IPS DF 6.9 (cell line): ENCODE measurements around the gene AHSG.

Source experiments
- DNase-seq: peaks from one replicate; pipeline ENCODE4 v3.0.0-alpha.2; 2013; ENCODE audit warnings: low read depth, low spot score
- H3K27ac ChIP-seq: one replicate; pipeline ENCODE4 v1.5.1; 2013; ENCODE audit warnings: low read length, control low read depth
- H3K27me3 ChIP-seq: 2 replicates; pipeline ENCODE4 v1.6.1; 2013; ENCODE audit warnings: mild to moderate bottlenecking, low read length; ENCODE audit not compliant: control insufficient read depth, insufficient read depth
- H3K36me3 ChIP-seq: 2 replicates; pipeline ENCODE4 v1.6.1; 2013; ENCODE audit warnings: low read length; ENCODE audit not compliant: control insufficient read depth, insufficient read depth
- H3K4me1 ChIP-seq: 2 replicates; pipeline ENCODE4 v1.6.1; 2013; ENCODE audit warnings: low read length; ENCODE audit not compliant: control insufficient read depth, insufficient read depth
- H3K4me3 ChIP-seq: 2 replicates; pipeline ENCODE4 v1.5.1; 2013; ENCODE audit warnings: mild to moderate bottlenecking, low read length
- H3K9me3 ChIP-seq: 2 replicates; pipeline ENCODE4 v1.6.1; 2013; ENCODE audit warnings: low read length, inconsistent platforms; ENCODE audit not compliant: control insufficient read depth, insufficient read depth
- WGBS: extraction: QIAGEN DNeasy Blood & Tissue Kit; methylation state at CpG from one replicate; pipeline ENCODE4 v1.1.7; 2013; ENCODE audit warnings: mixed read lengths, missing lambda C conversion rate; ENCODE audit not compliant: insufficient read length, insufficient coverage; 5-methylcytosine and 5-hydroxymethylcytosine counted together

Gene AHSG

DNA sequence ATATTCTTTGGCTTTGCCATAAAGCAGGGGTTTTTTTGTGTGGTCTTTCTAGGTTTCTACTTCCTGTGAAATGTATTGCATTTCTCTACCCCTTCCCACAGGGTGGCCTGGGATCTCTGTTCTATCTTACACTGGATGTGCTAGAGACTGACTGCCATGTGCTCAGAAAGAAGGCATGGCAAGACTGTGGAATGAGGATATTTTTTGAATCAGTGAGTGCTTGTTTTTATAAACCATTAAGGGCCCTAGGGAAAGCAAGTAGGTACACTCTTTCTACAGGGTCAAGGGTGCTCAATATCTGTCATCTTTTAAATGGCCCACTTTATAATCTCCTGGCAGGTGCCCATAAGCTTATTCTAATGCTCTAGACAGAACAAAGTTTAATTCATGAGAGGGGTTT lies 28.1 kb downstream of the AHSG start:
- Histone ChIP-seq H3K36me3 (no peaks in the 10 kb centered on the region), H3K4me3 (no peak overlapping the region), H3K4me1 (0 out of 2 replicates have a peak, but pooled peaks cover 2% of the 10 kb centered on the region), H3K9me3 (no peaks in the 10 kb centered on the region), H3K27ac (no peak overlapping the region), H3K27me3 (no peaks in the 10 kb centered on the region)
- DNase-seq = no peak

DNA sequence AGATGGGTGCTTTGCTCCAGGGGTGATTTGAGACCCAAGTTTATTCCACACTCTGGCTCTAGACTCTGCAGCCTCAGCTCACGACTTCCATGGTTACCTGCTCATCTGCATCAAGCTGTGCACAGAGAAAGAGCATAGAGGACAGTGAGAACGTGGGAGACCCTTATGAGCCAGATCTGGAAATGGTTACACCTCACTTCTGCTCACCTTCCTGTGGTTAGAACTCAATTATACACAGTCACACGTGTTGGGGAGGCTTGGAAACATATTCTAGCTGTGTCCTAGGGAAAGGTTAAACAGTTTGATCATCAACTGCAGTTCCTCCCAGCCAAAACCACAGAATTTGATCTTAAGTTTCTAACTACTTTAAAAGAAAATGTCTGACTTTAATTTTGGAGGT lies 29.2 kb downstream of the AHSG start:
- no CpG with 5 or more reads among the region's 3 CpGs for WGBS
- no peaks in the 10 kb centered on the region for H3K36me3 ChIP-seq
- no peak overlapping the region for H3K27ac ChIP-seq
- DNase-seq = no peak
- no peak overlapping the region for H3K4me3 ChIP-seq
- no peaks in the 10 kb centered on the region for H3K9me3 ChIP-seq
- H3K27me3 ChIP-seq = no peaks in the 10 kb centered on the region
- H3K4me1 ChIP-seq = 0 out of 2 replicates have a peak, but pooled peaks cover 2% of the 10 kb centered on the region

- Histone ChIP-seq H3K27me3 (no peaks in the 10 kb centered on the region), H3K27ac (no peak overlapping the region), H3K36me3 (no peaks in the 10 kb centered on the region), H3K4me1 (0 out of 2 replicates have a peak, but pooled peaks cover 2% of the 10 kb centered on the region), H3K9me3 (no peaks in the 10 kb centered on the region), H3K4me3 (no peak overlapping the region)
- DNase-seq = no peak
- no CpG with 5 or more reads among the region's 1 CpG for WGBS
These were observed 30.6 kb downstream of the AHSG start for GRCh38 chr3:186643493-186643892.

- Histone ChIP-seq H3K4me3 (no peak overlapping the region), H3K27me3 (no peaks in the 10 kb centered on the region), H3K4me1 (0 out of 2 replicates have a peak, but pooled peaks cover 2% of the 10 kb centered on the region), H3K36me3 (no peaks in the 10 kb centered on the region), H3K27ac (no peak overlapping the region), H3K9me3 (no peaks in the 10 kb centered on the region)
- no CpG with 5 or more reads among the region's 3 CpGs for WGBS
- DNase-seq = no peak
These were observed 31.8 kb downstream of the AHSG start for GRCh38 chr3:186644683-186645082.

- no CpG with 5 or more reads among the region's 4 CpGs for WGBS
These were observed 33.2 kb downstream of the AHSG start for GRCh38 chr3:186646106-186646505.

GRCh38 chr3:186646841-186647240 lies 34.0 kb downstream of the AHSG start:
- Histone ChIP-seq H3K27ac (no peak overlapping the region), H3K9me3 (no peaks in the 10 kb centered on the region), H3K4me3 (no peak overlapping the region), H3K27me3 (no peaks in the 10 kb centered on the region), H3K4me1 (no peaks in the 10 kb centered on the region), H3K36me3 (no peaks in the 10 kb centered on the region)
- WGBS = no CpG with 5 or more reads among the region's 1 CpG
- DNase-seq = no peak

More at GRCh38 chr3:186646106-186646505, 33.2 kb downstream of the AHSG start:
- Histone ChIP-seq H3K9me3 (no peaks in the 10 kb centered on the region), H3K27ac (no peak overlapping the region), H3K27me3 (no peaks in the 10 kb centered on the region), H3K36me3 (no peaks in the 10 kb centered on the region), H3K4me3 (no peak overlapping the region), H3K4me1 (no peaks in the 10 kb centered on the region)
- DNase-seq = no peak

DNA sequence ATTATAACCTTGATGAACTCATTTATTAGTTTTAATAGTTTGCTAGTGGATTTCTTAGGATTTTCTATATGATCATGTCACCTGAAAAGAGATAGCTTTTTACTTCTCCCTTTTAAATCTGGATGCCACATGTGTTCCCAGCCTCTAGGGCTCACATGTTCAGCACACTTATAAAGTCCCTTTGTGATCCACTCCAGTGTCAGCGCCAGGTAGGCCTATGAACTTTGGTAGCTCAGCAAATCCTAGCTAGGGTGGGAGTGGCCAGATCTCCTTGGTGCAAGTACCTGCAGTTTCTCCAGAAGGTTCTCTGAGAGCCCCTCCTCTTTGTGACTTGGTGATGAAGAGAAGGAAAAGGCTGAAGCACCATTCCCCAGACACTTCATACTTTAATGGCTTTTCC lies 36.0 kb downstream of the AHSG start:
- H3K27ac ChIP-seq = no peak overlapping the region
- H3K27me3 ChIP-seq = no peaks in the 10 kb centered on the region
- H3K36me3 ChIP-seq = no peaks in the 10 kb centered on the region
- no peak for DNase-seq
- no peaks in the 10 kb centered on the region for H3K4me1 ChIP-seq
- H3K9me3 ChIP-seq = no peaks in the 10 kb centered on the region
- H3K4me3 ChIP-seq = no peak overlapping the region
- no CpG with 5 or more reads among the region's 1 CpG for WGBS

DNA sequence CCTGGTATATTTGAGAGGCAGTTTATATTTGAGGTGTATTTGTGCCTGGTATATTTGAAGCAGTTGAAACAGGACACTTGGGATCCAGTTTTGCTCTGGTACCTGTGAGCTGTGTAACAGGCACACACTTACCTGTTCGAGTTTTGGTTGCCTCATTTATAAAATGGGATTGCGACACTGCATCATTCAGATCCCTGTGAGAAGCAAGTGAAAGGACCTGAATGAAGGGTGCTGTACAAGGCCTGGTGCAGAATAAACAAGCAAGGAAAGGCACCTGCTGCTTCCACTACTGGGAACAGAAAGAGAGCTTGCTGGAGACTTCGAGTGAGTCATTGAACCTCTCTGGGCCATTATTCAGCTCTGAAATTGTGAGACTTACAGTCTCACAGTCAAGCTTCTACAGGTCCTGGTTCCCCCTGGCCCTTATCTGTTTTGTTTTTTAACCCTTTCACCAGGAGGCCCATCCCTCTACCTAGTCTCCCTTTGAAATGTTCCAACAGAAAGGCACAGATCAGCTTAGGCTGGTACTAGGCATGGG lies 38.9 kb downstream of the AHSG start:
- Histone ChIP-seq H3K9me3 (no peaks in the 10 kb centered on the region), H3K27me3 (no peaks in the 10 kb centered on the region), H3K36me3 (no peaks in the 10 kb centered on the region; the same call in 1 of the 2 replicates), H3K27ac (no peak overlapping the region), H3K4me1 (no peaks in the 10 kb centered on the region), H3K4me3 (no peak overlapping the region)
- WGBS = no CpG with 5 or more reads among the region's 3 CpGs
- DNase-seq = no peak

DNA sequence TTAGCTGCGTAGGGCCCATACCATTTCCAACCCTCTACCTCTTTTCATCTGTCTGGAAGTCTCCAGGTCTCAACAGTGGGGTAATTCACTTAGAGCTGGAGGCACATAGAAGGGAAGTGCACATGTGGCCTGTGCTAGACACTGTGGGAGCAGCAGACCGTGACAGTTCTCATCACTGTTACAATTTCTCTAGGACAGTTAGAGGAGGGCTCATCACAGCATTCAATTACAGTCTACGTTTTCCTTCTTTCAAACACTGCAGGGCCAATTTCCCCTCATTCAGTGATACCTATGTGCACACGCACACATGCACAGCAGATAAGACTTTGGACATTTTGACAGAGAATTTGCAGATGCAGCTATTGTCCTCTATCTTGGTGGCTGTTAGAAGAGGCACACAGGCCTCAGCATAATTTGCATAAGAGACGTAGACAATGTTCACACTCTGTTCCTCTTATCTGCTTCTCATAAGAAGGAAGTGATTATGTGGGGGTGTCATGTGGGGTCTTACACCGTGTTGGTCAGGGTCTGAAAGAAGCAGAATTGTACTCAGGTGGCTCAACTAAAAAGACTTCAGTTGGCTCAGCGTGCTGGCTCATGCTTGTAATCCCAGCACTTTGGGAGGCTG lies 40.3 kb downstream of the AHSG start:
- WGBS = no CpG with 5 or more reads among the region's 7 CpGs

DNA sequence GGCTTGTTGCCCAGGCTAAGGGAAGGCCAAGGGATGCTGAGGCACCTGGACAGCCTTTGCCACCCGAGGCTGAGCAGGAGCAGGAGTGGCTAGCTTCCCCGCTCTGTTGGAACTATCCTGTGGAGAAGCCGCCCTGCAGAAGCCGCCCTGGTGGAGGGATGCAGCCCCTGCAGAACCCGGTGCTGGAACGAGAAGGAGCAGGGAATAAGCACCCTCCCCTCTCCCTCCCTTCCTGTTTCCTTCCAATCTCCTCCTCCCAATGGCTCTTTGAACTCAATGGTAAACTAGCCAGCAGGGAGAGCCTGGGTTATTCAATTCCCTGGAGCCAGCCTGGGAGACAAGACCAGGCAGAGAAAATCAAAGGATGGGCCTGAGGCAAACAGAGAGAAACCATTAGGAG lies 41.1 kb downstream of the AHSG start:
- H3K9me3 ChIP-seq = no peaks in the 10 kb centered on the region
- H3K36me3 ChIP-seq = no peaks in the 10 kb centered on the region; the same call in 1 of the 2 replicates
- no CpG with 5 or more reads among the region's 6 CpGs for WGBS
- H3K27ac ChIP-seq = no peak overlapping the region
- H3K27me3 ChIP-seq = no peaks in the 10 kb centered on the region
- peak; percentile 50 for DNase-seq
- no peak overlapping the region for H3K4me3 ChIP-seq
- no peaks in the 10 kb centered on the region for H3K4me1 ChIP-seq

More for the DNA sequence above, 40.3 kb downstream of the AHSG start:
- H3K27ac ChIP-seq = no peak overlapping the region
- no peak for DNase-seq
- H3K36me3 ChIP-seq = no peaks in the 10 kb centered on the region; the same call in 1 of the 2 replicates
- no peaks in the 10 kb centered on the region for H3K9me3 ChIP-seq
- no peak overlapping the region for H3K4me3 ChIP-seq
- no peaks in the 10 kb centered on the region for H3K27me3 ChIP-seq
- H3K4me1 ChIP-seq = no peaks in the 10 kb centered on the region
